ENCODE data around the gene LAPTM5. TPM values are rescaled to one million over a fixed set of nuclear protein-coding genes. Genes with fewer than 3 reads are reported as not detected.

LAPTM5 gene
- total RNA-seq, 1 donor from 2014 or later: 0.56 TPM

GRCh38 chr1:30775433-30775975, 17.9 kb upstream of the LAPTM5 start:
- Mint-ChIP-seq H3K27me3 (ENCODE audit: unreplicated experiment) (peaks cover 2% of the 10 kb centered on the region), H3K27ac (ENCODE audit: unreplicated experiment) (no peak overlapping the region), H3K36me3 (ENCODE audit: unreplicated experiment) (no peaks in the 10 kb centered on the region), H3K4me1 (ENCODE audit: low read depth, unreplicated experiment) (peaks cover 5% of the 10 kb centered on the region), H3K4me3 (ENCODE audit: unreplicated experiment) (no peak overlapping the region), H3K9me3 (ENCODE audit: unreplicated experiment) (peaks cover 1% of the 10 kb centered on the region)
- TF ChIP-seq, protein P1, sequence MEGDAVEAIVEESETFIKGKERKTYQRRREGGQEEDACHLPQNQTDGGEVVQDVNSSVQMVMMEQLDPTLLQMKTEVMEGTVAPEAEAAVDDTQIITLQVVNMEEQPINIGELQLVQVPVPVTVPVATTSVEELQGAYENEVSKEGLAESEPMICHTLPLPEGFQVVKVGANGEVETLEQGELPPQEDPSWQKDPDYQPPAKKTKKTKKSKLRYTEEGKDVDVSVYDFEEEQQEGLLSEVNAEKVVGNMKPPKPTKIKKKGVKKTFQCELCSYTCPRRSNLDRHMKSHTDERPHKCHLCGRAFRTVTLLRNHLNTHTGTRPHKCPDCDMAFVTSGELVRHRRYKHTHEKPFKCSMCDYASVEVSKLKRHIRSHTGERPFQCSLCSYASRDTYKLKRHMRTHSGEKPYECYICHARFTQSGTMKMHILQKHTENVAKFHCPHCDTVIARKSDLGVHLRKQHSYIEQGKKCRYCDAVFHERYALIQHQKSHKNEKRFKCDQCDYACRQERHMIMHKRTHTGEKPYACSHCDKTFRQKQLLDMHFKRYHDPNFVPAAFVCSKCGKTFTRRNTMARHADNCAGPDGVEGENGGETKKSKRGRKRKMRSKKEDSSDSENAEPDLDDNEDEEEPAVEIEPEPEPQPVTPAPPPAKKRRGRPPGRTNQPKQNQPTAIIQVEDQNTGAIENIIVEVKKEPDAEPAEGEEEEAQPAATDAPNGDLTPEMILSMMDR (IDR thresholded peaks at IDR 0.05; ENCODE audit: partially characterized antibody, unreplicated experiment): no peak
- no peak for DNase-seq

- TF ChIP-seq, protein P1 (IDR thresholded peaks at IDR 0.05; ENCODE audit: partially characterized antibody, unreplicated experiment): no peak
- Mint-ChIP-seq H3K36me3 (ENCODE audit: unreplicated experiment) (no peaks in the 10 kb centered on the region), H3K4me3 (ENCODE audit: unreplicated experiment) (no peak overlapping the region), H3K27ac (ENCODE audit: unreplicated experiment) (no peak overlapping the region), H3K4me1 (ENCODE audit: low read depth, unreplicated experiment) (peaks cover 5% of the 10 kb centered on the region), H3K27me3 (ENCODE audit: unreplicated experiment) (peaks cover 2% of the 10 kb centered on the region), H3K9me3 (ENCODE audit: unreplicated experiment) (peaks cover 1% of the 10 kb centered on the region)
- no peak for DNase-seq
These were observed 17.2 kb upstream of the LAPTM5 start for GRCh38 chr1:30774550-30775432.

GRCh38 chr1:30773722-30774358, 16.3 kb upstream of the LAPTM5 start:
- peaks cover 5% of the 10 kb centered on the region for H3K4me1 Mint-ChIP-seq (ENCODE audit: low read depth, unreplicated experiment)
- DNase-seq: no peak
- TF ChIP-seq, protein P1 (IDR thresholded peaks at IDR 0.05; ENCODE audit: partially characterized antibody, unreplicated experiment): no peak
- H3K27me3 Mint-ChIP-seq (ENCODE audit: unreplicated experiment): peaks cover 2% of the 10 kb centered on the region
- no peak overlapping the region for H3K27ac Mint-ChIP-seq (ENCODE audit: unreplicated experiment)
- peaks cover 2% of the 10 kb centered on the region for H3K9me3 Mint-ChIP-seq (ENCODE audit: unreplicated experiment)
- no peaks in the 10 kb centered on the region for H3K36me3 Mint-ChIP-seq (ENCODE audit: unreplicated experiment)
- no peak overlapping the region for H3K4me3 Mint-ChIP-seq (ENCODE audit: unreplicated experiment)

DNA sequence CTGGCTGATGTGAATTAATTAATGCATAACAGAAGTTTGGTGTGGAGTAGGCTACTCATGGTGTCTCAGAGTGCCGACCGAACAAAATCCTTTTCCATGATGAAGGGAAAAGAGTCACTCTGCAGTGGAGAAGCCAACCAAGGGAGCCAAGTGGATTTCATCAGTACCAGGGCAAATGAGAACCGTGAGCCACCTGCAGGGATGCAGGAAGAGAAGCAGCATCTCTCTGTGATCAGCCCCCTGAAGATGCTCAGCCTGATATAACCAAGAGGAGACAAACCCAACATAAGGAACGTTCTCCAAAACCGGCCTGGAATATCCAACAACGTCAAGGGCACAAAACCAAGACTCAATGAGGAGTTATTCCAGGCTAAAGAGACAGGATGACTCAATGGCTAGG, 13.4 kb upstream of the LAPTM5 start:
- H3K4me1 Mint-ChIP-seq (ENCODE audit: low read depth, unreplicated experiment): no peaks in the 10 kb centered on the region
- H3K27me3 Mint-ChIP-seq (ENCODE audit: unreplicated experiment): peaks cover 2% of the 10 kb centered on the region
- peaks cover 4% of the 10 kb centered on the region for H3K9me3 Mint-ChIP-seq (ENCODE audit: unreplicated experiment)
- no peak overlapping the region for H3K4me3 Mint-ChIP-seq (ENCODE audit: unreplicated experiment)
- TF ChIP-seq, protein P1 (IDR thresholded peaks at IDR 0.05; ENCODE audit: partially characterized antibody, unreplicated experiment): no peak
- no peak overlapping the region for H3K27ac Mint-ChIP-seq (ENCODE audit: unreplicated experiment)
- DNase-seq: no peak
- no peaks in the 10 kb centered on the region for H3K36me3 Mint-ChIP-seq (ENCODE audit: unreplicated experiment)
